ENCODE measurements around the gene ZNF471.
A peak's percentile ranks its signal among the peaks of the same experiment; 100 is the strongest.

GRCh38 chr19:56567274-56568120 is 59.8 kb downstream of the ZNF471 start, which contains the start of gene ZNF470:
- TF ChIP-seq CTCF (IDR thresholded peaks at IDR 0.05) (no peak), POLR2AphosphoS5 (IDR thresholded peaks at IDR 0.05) (peak; percentile 65 to 66), POLR2A (IDR thresholded peaks at IDR 0.05) (peak in 2 of 4 donors; percentile 23 to 72), EP300 (IDR thresholded peaks at IDR 0.05) (no peak)
